Measurements from ENCODE around the gene RHBG. TPM values are rescaled to one million over a fixed set of nuclear protein-coding genes. Genes with fewer than 3 reads are reported as not detected.

The RHBG gene
- total RNA-seq, 1 donor from 2014 or later: not detected

DNA sequence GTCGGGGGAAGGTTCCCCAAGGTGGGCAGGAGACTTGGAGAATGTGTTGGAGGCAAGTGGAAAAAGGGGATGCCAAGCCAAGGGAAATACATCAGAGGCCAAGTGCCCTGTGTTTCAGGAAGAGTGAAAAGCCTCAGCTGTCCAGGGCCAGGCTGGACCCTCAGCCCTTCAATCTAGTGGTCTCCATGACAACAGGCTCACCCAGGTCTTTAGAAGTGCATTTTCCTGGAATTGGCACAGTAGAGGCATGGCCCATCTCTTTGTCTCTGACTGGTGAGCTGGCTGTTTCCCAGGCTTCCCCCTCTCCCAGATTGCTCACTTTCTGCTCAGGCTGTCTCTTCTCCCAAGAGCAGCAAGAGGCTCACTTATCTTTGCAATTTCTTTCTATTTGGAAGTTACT, 10.4 kb upstream of the RHBG start:
- Histone ChIP-seq H3K4me1 (no peaks in the 10 kb centered on the region), H3K4me3 (no peak overlapping the region), H3K36me3 (no peaks in the 10 kb centered on the region), H3K9me3 (replicated peaks) (no peaks in the 10 kb centered on the region), H3K27me3 (ENCODE audit: low read depth) (peaks cover 88% of the 10 kb centered on the region), H3K27ac (replicated peaks) (no peak overlapping the region)
- no peak for DNase-seq
- TF ChIP-seq, protein P1, sequence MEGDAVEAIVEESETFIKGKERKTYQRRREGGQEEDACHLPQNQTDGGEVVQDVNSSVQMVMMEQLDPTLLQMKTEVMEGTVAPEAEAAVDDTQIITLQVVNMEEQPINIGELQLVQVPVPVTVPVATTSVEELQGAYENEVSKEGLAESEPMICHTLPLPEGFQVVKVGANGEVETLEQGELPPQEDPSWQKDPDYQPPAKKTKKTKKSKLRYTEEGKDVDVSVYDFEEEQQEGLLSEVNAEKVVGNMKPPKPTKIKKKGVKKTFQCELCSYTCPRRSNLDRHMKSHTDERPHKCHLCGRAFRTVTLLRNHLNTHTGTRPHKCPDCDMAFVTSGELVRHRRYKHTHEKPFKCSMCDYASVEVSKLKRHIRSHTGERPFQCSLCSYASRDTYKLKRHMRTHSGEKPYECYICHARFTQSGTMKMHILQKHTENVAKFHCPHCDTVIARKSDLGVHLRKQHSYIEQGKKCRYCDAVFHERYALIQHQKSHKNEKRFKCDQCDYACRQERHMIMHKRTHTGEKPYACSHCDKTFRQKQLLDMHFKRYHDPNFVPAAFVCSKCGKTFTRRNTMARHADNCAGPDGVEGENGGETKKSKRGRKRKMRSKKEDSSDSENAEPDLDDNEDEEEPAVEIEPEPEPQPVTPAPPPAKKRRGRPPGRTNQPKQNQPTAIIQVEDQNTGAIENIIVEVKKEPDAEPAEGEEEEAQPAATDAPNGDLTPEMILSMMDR (IDR thresholded peaks at IDR 0.05; ENCODE audit: borderline replicate concordance): no peak
- intact Hi-C loops (cut with micrococcal nuclease): no loop called here

DNA sequence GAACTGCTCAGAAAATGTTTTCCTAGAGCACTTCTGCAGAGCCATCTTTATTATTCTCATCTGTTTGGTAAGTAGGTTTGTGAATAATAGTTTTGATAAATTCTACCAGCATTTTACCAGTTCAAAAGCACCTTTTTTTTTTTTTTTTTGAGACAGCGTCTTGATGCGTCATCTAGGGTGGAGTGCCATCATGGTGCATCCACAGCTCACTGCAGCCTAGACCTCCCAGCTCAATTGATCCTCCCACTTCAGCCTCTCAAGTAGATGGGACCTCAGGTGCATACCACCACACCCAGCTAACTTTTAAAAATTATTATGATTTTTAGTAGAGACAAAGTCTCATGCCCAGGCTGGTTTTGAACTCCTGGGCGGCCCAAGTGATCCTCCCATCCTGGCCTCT, 9.8 kb upstream of the RHBG start:
- TF ChIP-seq, protein P1 (IDR thresholded peaks at IDR 0.05; ENCODE audit: borderline replicate concordance): no peak
- Histone ChIP-seq H3K27ac (replicated peaks) (no peak overlapping the region), H3K36me3 (no peaks in the 10 kb centered on the region), H3K4me1 (no peaks in the 10 kb centered on the region), H3K9me3 (replicated peaks) (no peaks in the 10 kb centered on the region), H3K4me3 (no peak overlapping the region), H3K27me3 (ENCODE audit: low read depth) (peaks cover 88% of the 10 kb centered on the region)
- DNase-seq: no peak
- intact Hi-C loops (cut with micrococcal nuclease): no loop called here

DNA sequence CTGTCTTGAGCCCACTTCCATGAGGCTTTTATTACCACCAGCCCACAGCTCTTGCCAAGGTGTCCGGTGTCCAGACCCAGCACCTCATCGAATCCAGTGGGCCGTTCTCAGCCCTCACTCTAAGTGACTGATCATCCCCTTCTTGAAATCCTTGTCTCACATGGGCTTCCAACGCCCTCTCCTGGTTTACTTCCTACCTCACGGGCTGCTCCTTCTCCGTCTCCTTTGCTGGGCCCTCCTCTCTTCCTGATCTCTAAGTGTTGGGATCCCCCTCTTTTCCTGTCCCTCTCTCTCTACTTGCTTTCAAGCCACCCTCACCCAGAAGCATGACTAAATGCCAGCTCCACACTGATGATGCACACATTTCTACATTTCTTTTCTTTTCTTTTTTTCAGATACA, 9.0 kb upstream of the RHBG start:
- peaks cover 88% of the 10 kb centered on the region for H3K27me3 ChIP-seq (ENCODE audit: low read depth)
- no peaks in the 10 kb centered on the region for H3K36me3 ChIP-seq
- DNase-seq: no peak
- TF ChIP-seq, protein P1 (IDR thresholded peaks at IDR 0.05; ENCODE audit: borderline replicate concordance): no peak
- intact Hi-C loops (cut with micrococcal nuclease): no loop called here
- no peak overlapping the region for H3K27ac ChIP-seq (replicated peaks)
- H3K4me1 ChIP-seq: no peaks in the 10 kb centered on the region
- no peak overlapping the region for H3K4me3 ChIP-seq
- no peaks in the 10 kb centered on the region for H3K9me3 ChIP-seq (replicated peaks)

DNA sequence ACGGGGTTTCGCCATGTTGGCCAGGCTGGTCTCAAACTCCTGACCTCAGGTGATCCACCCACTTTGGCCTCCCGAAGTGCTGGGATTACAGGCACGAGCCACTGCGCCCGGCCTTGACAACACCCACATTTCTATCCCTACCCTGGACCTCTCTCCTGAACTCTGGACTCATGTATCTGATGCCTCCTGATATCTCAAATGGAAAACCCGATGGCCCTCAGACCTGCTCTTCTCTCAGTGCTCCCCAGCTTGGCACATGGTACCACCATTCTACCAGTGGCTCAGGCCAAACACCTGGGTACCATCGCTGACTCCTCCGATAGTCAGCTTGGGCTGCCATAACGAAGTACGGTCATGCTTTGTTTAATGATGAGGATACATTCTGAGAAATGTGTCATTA, 8.5 kb upstream of the RHBG start:
- H3K9me3 ChIP-seq (replicated peaks): no peaks in the 10 kb centered on the region
- no peak for DNase-seq
- TF ChIP-seq, protein P1 (IDR thresholded peaks at IDR 0.05; ENCODE audit: borderline replicate concordance): no peak
- H3K27ac ChIP-seq (replicated peaks): no peak overlapping the region
- intact Hi-C loops (cut with micrococcal nuclease): no loop called here
- no peaks in the 10 kb centered on the region for H3K36me3 ChIP-seq
- H3K4me3 ChIP-seq: no peak overlapping the region
- H3K27me3 ChIP-seq (ENCODE audit: low read depth): peaks cover 88% of the 10 kb centered on the region
- no peaks in the 10 kb centered on the region for H3K4me1 ChIP-seq

DNA sequence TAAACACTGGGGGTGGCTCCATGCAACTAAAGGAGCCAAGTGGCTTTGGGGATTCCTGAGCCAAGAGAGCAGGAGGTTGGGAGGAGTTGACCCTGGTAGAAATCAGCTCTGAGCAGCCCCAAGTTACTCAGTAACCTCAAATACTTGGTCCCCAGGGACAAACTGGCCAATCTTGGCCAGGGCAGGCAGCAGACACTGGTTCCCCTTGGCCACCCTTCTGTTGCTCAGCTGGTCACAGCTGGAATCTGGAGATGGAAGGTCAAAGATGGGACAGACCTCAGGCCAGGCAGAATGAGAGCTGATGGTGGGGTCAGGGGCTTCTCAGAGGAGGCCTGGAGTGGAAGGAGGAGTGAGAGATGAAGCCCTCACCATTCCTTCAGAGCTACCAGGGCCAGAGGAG, 3.3 kb upstream of the RHBG start:
- H3K4me1 ChIP-seq: peaks cover 9% of the 10 kb centered on the region
- TF ChIP-seq, protein P1 (IDR thresholded peaks at IDR 0.05; ENCODE audit: borderline replicate concordance): no peak
- H3K9me3 ChIP-seq (replicated peaks): no peaks in the 10 kb centered on the region
- H3K27me3 ChIP-seq (ENCODE audit: low read depth): peaks cover 90% of the 10 kb centered on the region
- H3K27ac ChIP-seq (replicated peaks): no peak overlapping the region
- intact Hi-C loops (cut with micrococcal nuclease): no loop called here
- DNase-seq: no peak
- H3K4me3 ChIP-seq: no peak overlapping the region
- no peaks in the 10 kb centered on the region for H3K36me3 ChIP-seq

Data from left ventricle myocardium inferior (tissue), 1 donor.